ENCODE measurements around the gene MROH7. TPM values are rescaled to one million over a fixed set of nuclear protein-coding genes. Genes with fewer than 3 reads are reported as not detected.

Gene MROH7
- total and polyA plus RNA-seq, 8 donors = 0.38 to 4.6 (median 1.1) TPM

- Histone ChIP-seq H3K27ac (no peak overlapping the region), H3K9me3 (no peaks in the 10 kb centered on the region), H3K27me3 (no peaks in the 10 kb centered on the region), H3K4me3 (no peak overlapping the region), H3K4me1 (no peaks in the 10 kb centered on the region), H3K36me3 (no peaks in the 10 kb centered on the region)
- intact Hi-C loops (cut with DNase I) = no loop called here
- 72 to 80% methylated on average over 13 to 15 of the region's 15 CpGs for WGBS, 2 donors
- ATAC-seq (no peak), FAIRE-seq (no peak), DNase-seq (peak in 1 of 6 donors; percentile 45)
- no peak for TF ChIP-seq CTCF (IDR thresholded peaks at IDR 0.05)
Observed at GRCh38 chr1:54695221-54695620, 53.6 kb downstream of the MROH7 start.

- WGBS, 2 donors = 66 to 67% methylated on average over 1 of the region's 1 CpG
- H3K27ac ChIP-seq = no peak overlapping the region
- no peak for DNase-seq
- intact Hi-C loops (cut with DNase I) = no loop called here
- H3K4me1 ChIP-seq = no peaks in the 10 kb centered on the region
- no peak for FAIRE-seq
- no peaks in the 10 kb centered on the region for H3K36me3 ChIP-seq
- no peaks in the 10 kb centered on the region for H3K27me3 ChIP-seq
- no peak for ATAC-seq
- TF ChIP-seq CTCF (IDR thresholded peaks at IDR 0.05) = no peak
- H3K9me3 ChIP-seq = no peaks in the 10 kb centered on the region
- H3K4me3 ChIP-seq = no peak overlapping the region
Observed at GRCh38 chr1:54695764-54696163, 54.2 kb downstream of the MROH7 start.

GRCh38 chr1:54696262-54696661, 54.7 kb downstream of the MROH7 start:
- DNase-seq (no peak), ATAC-seq (no peak), FAIRE-seq (no peak)
- TF ChIP-seq CTCF (IDR thresholded peaks at IDR 0.05) = no peak
- intact Hi-C loops (cut with DNase I) = no loop called here
- Histone ChIP-seq H3K4me3 (no peak overlapping the region), H3K27me3 (no peaks in the 10 kb centered on the region), H3K4me1 (no peaks in the 10 kb centered on the region), H3K36me3 (no peaks in the 10 kb centered on the region), H3K9me3 (no peaks in the 10 kb centered on the region), H3K27ac (no peak overlapping the region)
- WGBS, 2 donors = 62 to 79% methylated on average over 3 of the region's 3 CpGs

- no peaks in the 10 kb centered on the region for H3K4me1 ChIP-seq
- H3K27ac ChIP-seq = no peak overlapping the region
- ATAC-seq (no peak), FAIRE-seq (no peak), DNase-seq (peak in 1 of 6 donors; percentile 34)
- H3K4me3 ChIP-seq = no peak overlapping the region
- 76 to 85% methylated on average over 6 of the region's 6 CpGs for WGBS, 2 donors
- intact Hi-C loops (cut with DNase I) = no loop called here
- H3K36me3 ChIP-seq = no peaks in the 10 kb centered on the region
- no peaks in the 10 kb centered on the region for H3K9me3 ChIP-seq
- TF ChIP-seq CTCF (IDR thresholded peaks at IDR 0.05) = no peak
- no peaks in the 10 kb centered on the region for H3K27me3 ChIP-seq
Observed at GRCh38 chr1:54697896-54698295, 56.3 kb downstream of the MROH7 start.

- no peak for FAIRE-seq
- no peak for TF ChIP-seq CTCF (IDR thresholded peaks at IDR 0.05)
- Histone ChIP-seq H3K27ac (no peak overlapping the region), H3K9me3 (no peaks in the 10 kb centered on the region), H3K27me3 (no peaks in the 10 kb centered on the region), H3K4me1 (no peaks in the 10 kb centered on the region), H3K36me3 (no peaks in the 10 kb centered on the region), H3K4me3 (no peak overlapping the region)
- peak in 1 of 6 donors; percentile 16 for DNase-seq
- no peak for ATAC-seq
- intact Hi-C loops (cut with DNase I) = no loop called here
- WGBS, 2 donors = 58 to 62% methylated on average over 7 to 8 of the region's 8 CpGs
Observed at GRCh38 chr1:54698346-54698745, 56.8 kb downstream of the MROH7 start.
